Liver (tissue), 3 donors: ENCODE results near the gene MMD2.

ENCODE experiments used
- CTCF ChIP-seq: fragments of 150-350 bp; IDR thresholded peaks from 2 replicates; pipeline ENCODE4 v1.5.1; 2017; ENCODE audit warnings: improper control_type of control experiment, low read depth, low read length; ENCODE audit not compliant: missing input control
- MAX ChIP-seq: IDR thresholded peaks from 2 replicates; pipeline ENCODE4 v1.6.1; 2016; ENCODE audit warnings: antibody characterized with exemption
- RAD21 ChIP-seq, 2 donors: IDR thresholded peaks; 2 replicates each; pipeline ENCODE4 v1.6.1; 2016; ENCODE audit warnings: antibody characterized with exemption in 2 of 2, mild to moderate bottlenecking in 2 of 2
- SP1 ChIP-seq: IDR thresholded peaks from 2 replicates; pipeline ENCODE4 v1.6.1; 2018; ENCODE audit warnings: antibody characterized with exemption, mild to moderate bottlenecking
- donor health status: healthy.
- donor health status: healthy.

DNA sequence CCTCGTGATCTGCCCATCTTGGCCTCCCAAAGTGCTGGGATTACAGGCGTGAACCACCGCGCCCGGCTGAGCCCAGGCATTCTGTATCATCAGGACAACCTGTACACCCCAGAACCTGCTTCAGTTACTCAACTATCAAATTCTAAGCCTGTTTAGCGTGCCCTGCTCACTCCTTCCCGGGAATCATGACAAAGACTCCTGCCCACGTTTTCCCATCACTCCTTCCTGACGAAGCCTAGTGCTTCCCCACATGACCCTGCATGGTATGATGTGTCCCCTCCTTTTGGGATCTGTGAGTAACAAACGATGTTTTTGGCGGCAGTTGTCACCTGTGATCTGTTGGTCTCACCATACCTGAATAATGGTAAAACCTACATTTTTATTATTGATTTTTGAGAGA is 63.2 kb downstream of the MMD2 start:
- TF ChIP-seq MAX (no peak), CTCF (no peak), RAD21 (IDR thresholded peaks at IDR 0.05) (no peak), SP1 (no peak)
